T-helper 1 cell (primary cell): ENCODE results near the gene TCF7L2.
A peak's percentile ranks its signal among the peaks of the same experiment; 100 is the strongest.
"Not testable (repeated sequence)": the region's sequence is repeated elsewhere in the genome, so short reads cannot be mapped to it uniquely, and the experiment has no call there.

ENCODE experiments used
- DNase-seq, 5 donors: peaks; one replicate each; pipeline ENCODE4 v3.0.0-alpha.2; 2012 to 2020

TCF7L2 gene

GRCh38 chr10:113097036-113097435, 147.0 kb downstream of the TCF7L2 start:
- no peak for DNase-seq

GRCh38 chr10:113099431-113100183, 149.6 kb downstream of the TCF7L2 start:
- DNase-seq: no peak

- no peak for DNase-seq
Measured at GRCh38 chr10:113100281-113100680, 150.2 kb downstream of the TCF7L2 start.

- no peak for DNase-seq
Measured at GRCh38 chr10:113103131-113103840, 153.2 kb downstream of the TCF7L2 start.

- DNase-seq: no peak
Measured at GRCh38 chr10:113104047-113104446, 154.0 kb downstream of the TCF7L2 start.

- DNase-seq: peak in 1 of 5 donors; percentile 12
Measured at GRCh38 chr10:113108194-113108835, 158.3 kb downstream of the TCF7L2 start.

GRCh38 chr10:113108948-113109347, 158.9 kb downstream of the TCF7L2 start:
- DNase-seq: no peak

GRCh38 chr10:113109482-113109881, 159.4 kb downstream of the TCF7L2 start:
- not testable (repeated sequence) for DNase-seq

GRCh38 chr10:113111260-113111659, 161.2 kb downstream of the TCF7L2 start:
- DNase-seq: no peak

GRCh38 chr10:113111900-113112853, 162.1 kb downstream of the TCF7L2 start:
- DNase-seq: no peak

GRCh38 chr10:113113241-113113640, 163.2 kb downstream of the TCF7L2 start:
- no peak for DNase-seq

GRCh38 chr10:113113918-113114317, 163.9 kb downstream of the TCF7L2 start:
- DNase-seq: no peak

GRCh38 chr10:113115556-113115955, 165.5 kb downstream of the TCF7L2 start:
- no peak for DNase-seq

- no peak for DNase-seq
Measured at GRCh38 chr10:113118882-113119281, 168.8 kb downstream of the TCF7L2 start.

GRCh38 chr10:113119801-113120200, 169.8 kb downstream of the TCF7L2 start:
- no peak for DNase-seq

- no peak for DNase-seq
Measured at GRCh38 chr10:113121153-113121552, 171.1 kb downstream of the TCF7L2 start.

- no peak for DNase-seq
Measured at GRCh38 chr10:113122947-113123346, 172.9 kb downstream of the TCF7L2 start.

- no peak for DNase-seq
Measured at GRCh38 chr10:113124724-113125123, 174.7 kb downstream of the TCF7L2 start.

GRCh38 chr10:113125612-113126011, 175.6 kb downstream of the TCF7L2 start:
- no peak for DNase-seq

GRCh38 chr10:113126229-113127201, 176.5 kb downstream of the TCF7L2 start:
- DNase-seq: peak in 3 of 5 donors; percentile 8 to 37 (median 36)

- DNase-seq: no peak
Measured at GRCh38 chr10:113127261-113127900, 177.3 kb downstream of the TCF7L2 start.
